Endothelial cell of umbilical vein (primary cell): ENCODE results near the gene VPS25. TPM values are rescaled to one million over a fixed set of nuclear protein-coding genes. Genes with fewer than 3 reads are reported as not detected.

Source experiments
- BruUV-seq: library from RNA; stranded (reverse); fragments of 400-500 nt; replicated peaks from 2 replicates; lab custom pipeline; 2021; lab: Mats Ljungman, UMichigan
- CTCF ChIA-PET: fragments of 300-600, 350-600 bp; sonication (Branson Sonifier 250); formaldehyde crosslinking; loops from one replicate; lab custom pipeline; 2021; ENCODE audit warnings: antibody characterized with exemption, inconsistent platforms; lab: Charles Lee
- POLR2A ChIA-PET: fragments of 300-600, 350-600 bp; sonication (Branson Sonifier 250); formaldehyde crosslinking; loops from one replicate; lab custom pipeline; 2021; ENCODE audit warnings: antibody characterized with exemption, inconsistent platforms; lab: Charles Lee
- DNase-seq: peaks from one replicate; pipeline ENCODE4 v3.0.0-alpha.2; 2011; ENCODE audit warnings: low read depth, low spot score
- FAIRE-seq: peaks from 2 replicates; lab custom pipeline; 2011; peaks lifted over from hg19 to GRCh38; lab: Jason Lieb, UNC
- H2AFZ ChIP-seq: 2 replicates; pipeline ENCODE4 v1.6.0; 2012; ENCODE audit warnings: low read depth, low read length, control low read depth, inconsistent platforms
- H3K27ac ChIP-seq: 2 replicates; pipeline ENCODE4 v1.5.1; 2011; ENCODE audit warnings: low read depth, mild to moderate bottlenecking, control low read depth, low read length, moderate library complexity; ENCODE audit not compliant: insufficient read depth
- H3K27me3 ChIP-seq, 2 experiments: 2 replicates each; pipeline versions ENCODE4 v1.6.0 to v1.6.1; 2011; ENCODE audit warnings: low read length in 2 of 2, mixed read lengths in 1 of 2; ENCODE audit not compliant: control insufficient read depth in 2 of 2, insufficient read depth in 2 of 2
- H3K36me3 ChIP-seq, 2 experiments: 2 replicates in 1 of 2; 3 replicates in 1 of 2; pipeline ENCODE4 v1.5.1; 2011; ENCODE audit warnings: low read length in 2 of 2, mild to moderate bottlenecking in 1 of 2, moderate library complexity in 1 of 2; ENCODE audit not compliant: control insufficient read depth in 2 of 2, insufficient read depth in 2 of 2; ENCODE audit errors: extremely low read depth in 1 of 2
- H3K4me1 ChIP-seq: 3 replicates; pipeline ENCODE4 v1.5.1; 2011; ENCODE audit warnings: mild to moderate bottlenecking, low read length; ENCODE audit not compliant: control insufficient read depth, insufficient read depth; ENCODE audit errors: extremely low read depth
- H3K4me2 ChIP-seq: 2 replicates; pipeline ENCODE4 v1.6.1; 2011; ENCODE audit warnings: low read length, control low read depth, mixed read lengths; ENCODE audit not compliant: insufficient read depth
- H3K4me3 ChIP-seq, 3 experiments: fragments of 200-600 bp in 1 of 3; sonication (generic), shearing (Covaris generic) in 1 of 3; replicated peaks in 1 of 3; 2 replicates each; pipeline ENCODE4 v1.5.1; 2011 to 2016; ENCODE audit warnings: control low read depth in 3 of 3, low read length in 3 of 3, mild to moderate bottlenecking in 2 of 3, inconsistent platforms in 1 of 3, low read depth in 1 of 3, moderate library complexity in 1 of 3; ENCODE audit not compliant: insufficient read depth in 1 of 3
- H3K79me2 ChIP-seq: 2 replicates; pipeline ENCODE4 v1.6.0; 2012; ENCODE audit warnings: low read length, inconsistent platforms; ENCODE audit not compliant: control insufficient read depth, insufficient read depth
- H3K9ac ChIP-seq: replicated peaks from 2 replicates; pipeline ENCODE3; 2011; ENCODE audit warnings: low read length, control low read depth; ENCODE audit not compliant: insufficient read depth; ENCODE audit errors: extremely low read depth
- H3K9me1 ChIP-seq: replicated peaks from 3 replicates; pipeline ENCODE4 v1.6.0; 2011; ENCODE audit warnings: mild to moderate bottlenecking, low read length; ENCODE audit not compliant: control insufficient read depth, insufficient read depth; ENCODE audit errors: extremely low read depth
- H3K9me3 ChIP-seq: replicated peaks from 2 replicates; pipeline ENCODE4 v1.5.1; 2012; ENCODE audit warnings: low read length, inconsistent platforms; ENCODE audit not compliant: control insufficient read depth, insufficient read depth
- H4K20me1 ChIP-seq: replicated peaks from 2 replicates; pipeline ENCODE3; 2011; ENCODE audit warnings: mild to moderate bottlenecking, low read length; ENCODE audit not compliant: control insufficient read depth, insufficient read depth; ENCODE audit errors: extremely low read depth
- CTCF ChIP-seq, 2 donors: IDR thresholded peaks; 1 replicate in 1 of 2; 2 replicates in 1 of 2; pipeline ENCODE4 v1.5.1; 2011; ENCODE audit warnings: low read length in 2 of 2, mild to moderate bottlenecking in 2 of 2, moderate library complexity in 2 of 2, control low read depth in 1 of 2, inconsistent platforms in 1 of 2, low read depth in 1 of 2; ENCODE audit not compliant: insufficient read depth in 1 of 2; ENCODE audit errors: extremely low read depth in 1 of 2
- EZH2 ChIP-seq: IDR thresholded peaks from 2 replicates; pipeline ENCODE4 v1.6.1; 2012; ENCODE audit warnings: borderline replicate concordance, low read depth, mild to moderate bottlenecking, moderate library complexity, low read length, inconsistent platforms; ENCODE audit not compliant: severe bottlenecking
- GATA2 ChIP-seq: IDR thresholded peaks from 2 replicates; pipeline ENCODE4 v1.7.0; 2011; ENCODE audit warnings: low read depth, mild to moderate bottlenecking, moderate library complexity, mixed read lengths, low read length; ENCODE audit not compliant: insufficient read length, insufficient read depth
- JUN ChIP-seq: IDR thresholded peaks from 2 replicates; pipeline ENCODE4 v1.6.1; 2011; ENCODE audit warnings: borderline replicate concordance, low read depth; ENCODE audit not compliant: insufficient read length, insufficient read depth
- MAX ChIP-seq: IDR thresholded peaks from 2 replicates; pipeline ENCODE4 v1.6.1; 2011; ENCODE audit not compliant: insufficient read depth, insufficient read length
- MYC ChIP-seq: IDR thresholded peaks from one replicate; pipeline ENCODE4 v1.6.1; 2011; ENCODE audit warnings: mild to moderate bottlenecking, low read depth, low read length
- POLR2AphosphoS5 ChIP-seq: IDR thresholded peaks from 2 replicates; pipeline ENCODE4 v1.6.1; 2012; ENCODE audit warnings: low read depth, mild to moderate bottlenecking, control low read depth, low read length, moderate library complexity; ENCODE audit not compliant: insufficient read depth
- dilution Hi-C: fragments of 300-500 bp; cut with MboI; formaldehyde crosslinking; loops from one replicate; pipeline ENCODE4 v1.15.0; 2019; ENCODE audit warnings: low sequenced_read_pairs; ENCODE audit not compliant: extremely low pct_ligation_motif_present
- intact Hi-C: fragments of 100-400 bp; cut with micrococcal nuclease; formaldehyde crosslinking; loops from one replicate; pipeline ENCODE4 v1.10.0; 2022
- polyA plus RNA-seq, 4 experiments: library from polyadenylated mRNA; depleted of rRNA in 3 of 4; stranded (reverse) in 3 of 4; unstranded in 1 of 4; fragments of >200 nt; gene quantifications; 2 replicates each; pipeline versions ENCODE4 v1.2.1 to v1.2.3, GENCODE V29; 2011 to 2012; ENCODE audit warnings: missing spikeins in 1 of 4
- total RNA-seq: library from RNA; stranded (reverse); gene quantifications from 2 replicates; pipeline ENCODE4 v1.2.3, GENCODE V29; 2021

Gene VPS25
- total and polyA plus RNA-seq, 2 donors (not counting 3 experiments of a cell fraction or from before 2014, with no cell fraction given): 45.0 to 86.8 TPM

- peak; percentile 60 for DNase-seq
- Histone ChIP-seq H3K79me2 (peaks cover 16% of the 10 kb centered on the region), H3K4me1 (peaks cover 14% of the 10 kb centered on the region), H4K20me1 (no peaks in the 10 kb centered on the region), H3K4me2 (no peak overlapping the region), H3K9me1 (no peaks in the 10 kb centered on the region), H3K9ac (no peak overlapping the region), H3K27me3 (no peaks in the 10 kb centered on the region), H3K4me3 (no peak overlapping the region), H3K9me3 (no peaks in the 10 kb centered on the region), H3K27ac (no peak overlapping the region), H2AFZ (no peak overlapping the region), H3K36me3 (peaks cover 13 to 21% of the 10 kb centered on the region in 2 experiments)
- CTCF ChIA-PET: interaction anchor here (0.6 to 2.4 kb wide), 17 partner anchors 9 to 245 kb away, joined by 3 to 10 read pairs (median 3); partner anchors contain the start of genes CNTD1 and COA3
- FAIRE-seq: peak; percentile 52
- POLR2A ChIA-PET: no interaction called here
- no TSS peak for BruUV-seq
- TF ChIP-seq GATA2 (no peak), POLR2AphosphoS5 (no peak), CTCF (IDR thresholded peaks at IDR 0.05; ENCODE audit: extremely low read depth in 1 of 2, insufficient read depth in 1 of 2, low read depth in 1 of 2, low read length in 2 of 2) (peak; percentile 81 to 90), EZH2 (no peak), JUN (no peak), MAX (no peak), MYC (no peak)
- dilution Hi-C loops (loop anchor here (10.0 kb wide), 1 partner anchor 215 kb away; the partner anchor contains the start of genes RETREG3 and TUBG1), intact Hi-C loops (loop anchor here (5.0 kb wide), 2 partner anchors 78 to 117 kb away; no protein-coding TSS in a partner anchor)
Observed at GRCh38 chr17:42819939-42820535, 46.8 kb downstream of the VPS25 start.
